HCT116 (cell line): ENCODE results near the gene CADPS.

Experiments used
- ATF3 ChIP-seq: IDR thresholded peaks from 2 replicates; pipeline ENCODE4 v1.6.1; 2012
- CTCF ChIP-seq, 3 experiments: fragments of 200-600 bp in 1 of 3; sonication (generic) in 1 of 3; IDR thresholded peaks in 2 of 3; conservative IDR thresholded peaks in 1 of 3; 2 replicates each; pipeline ENCODE4 v1.5.1; 2012 to 2017; ENCODE audit warnings: low read depth in 2 of 3, low read length in 2 of 3, antibody characterized with exemption in 1 of 3, borderline replicate concordance in 1 of 3, control low read depth in 1 of 3, mild to moderate bottlenecking in 1 of 3, mixed read lengths in 1 of 3, mixed run types in 1 of 3, moderate library complexity in 1 of 3; ENCODE audit not compliant: insufficient read depth in 1 of 3
- EZH2 ChIP-seq: fragments of 200-600 bp; sonication (generic); IDR thresholded peaks from 2 replicates; pipeline ENCODE4 v1.6.1; 2017; ENCODE audit warnings: antibody characterized with exemption, mixed run types
- EZH2phosphoT487 ChIP-seq: fragments of 200-600 bp; IDR thresholded peaks from 2 replicates; pipeline ENCODE4 v1.6.1; 2018; ENCODE audit warnings: antibody characterized with exemption, borderline replicate concordance
- MAX ChIP-seq: IDR thresholded peaks from 2 replicates; pipeline ENCODE4 v1.6.1; 2012
- POLR2A ChIP-seq: IDR thresholded peaks from 2 replicates; pipeline ENCODE4 v1.7.0; 2011; ENCODE audit warnings: borderline replicate concordance; ENCODE audit not compliant: insufficient read depth, insufficient read length; ENCODE audit errors: extremely low read depth
- POLR2AphosphoS5 ChIP-seq: IDR thresholded peaks from 2 replicates; pipeline ENCODE4 v1.6.1; 2011; ENCODE audit warnings: mild to moderate bottlenecking, low read depth, low read length, moderate library complexity
- SIN3A ChIP-seq: IDR thresholded peaks from 2 replicates; pipeline ENCODE4 v1.6.1; 2012; ENCODE audit warnings: low read depth
- SP1 ChIP-seq: IDR thresholded peaks from 2 replicates; pipeline ENCODE4 v1.6.1; 2012; ENCODE audit warnings: low read depth
- SRF ChIP-seq: IDR thresholded peaks from 2 replicates; pipeline ENCODE4 v1.6.1; 2012; ENCODE audit warnings: low read depth
- YY1 ChIP-seq: IDR thresholded peaks from 2 replicates; pipeline ENCODE4 v1.6.1; 2011; ENCODE audit warnings: low read length, low read depth, moderate library complexity, mild to moderate bottlenecking; ENCODE audit not compliant: insufficient replicate concordance; ENCODE audit errors: extremely low read depth
- ZFX ChIP-seq: fragments of 450-650 bp; IDR thresholded peaks from 2 replicates; pipeline ENCODE4 v1.6.1; 2017

GRCh38 chr3:62532796-62533195 lies 342.4 kb downstream of the CADPS start:
- no peak for TF ChIP-seq EZH2
- TF ChIP-seq CTCF (IDR thresholded peaks at IDR 0.05 in 2 of 3, conservative IDR thresholded peaks at IDR 0.05 in 1 of 3; ENCODE audit: borderline replicate concordance in 1 of 3, insufficient read depth in 1 of 3, low read depth in 2 of 3, low read length in 2 of 3) = no peak
- TF ChIP-seq POLR2A = no peak
- no peak for TF ChIP-seq MAX
- no peak for TF ChIP-seq SRF
- TF ChIP-seq POLR2AphosphoS5 = no peak
- TF ChIP-seq EZH2phosphoT487 = no peak
- no peak for TF ChIP-seq SP1
- TF ChIP-seq ZFX = no peak
- TF ChIP-seq SIN3A = no peak
- TF ChIP-seq ATF3 = no peak
- no peak for TF ChIP-seq YY1
